Stimulated activated CD8-positive, alpha-beta memory T cell treated with anti-CD3 and anti-CD28 coated beads, Interleukin-7, amount 100 ng/mL, for 1 hour (primary cell): ENCODE data around the gene RIOK3.
A peak's percentile ranks its signal among the peaks of the same experiment; 100 is the strongest.
"Not testable (repeated sequence)": the region's sequence is repeated elsewhere in the genome, so short reads cannot be mapped to it uniquely, and the experiment has no call there.

Source experiments
- DNase-seq, 2 donors: peaks; one replicate each; pipeline ENCODE4 v3.0.0-alpha.2; 2020; ENCODE audit warnings: low read depth in 2 of 2

Gene RIOK3, protein sequence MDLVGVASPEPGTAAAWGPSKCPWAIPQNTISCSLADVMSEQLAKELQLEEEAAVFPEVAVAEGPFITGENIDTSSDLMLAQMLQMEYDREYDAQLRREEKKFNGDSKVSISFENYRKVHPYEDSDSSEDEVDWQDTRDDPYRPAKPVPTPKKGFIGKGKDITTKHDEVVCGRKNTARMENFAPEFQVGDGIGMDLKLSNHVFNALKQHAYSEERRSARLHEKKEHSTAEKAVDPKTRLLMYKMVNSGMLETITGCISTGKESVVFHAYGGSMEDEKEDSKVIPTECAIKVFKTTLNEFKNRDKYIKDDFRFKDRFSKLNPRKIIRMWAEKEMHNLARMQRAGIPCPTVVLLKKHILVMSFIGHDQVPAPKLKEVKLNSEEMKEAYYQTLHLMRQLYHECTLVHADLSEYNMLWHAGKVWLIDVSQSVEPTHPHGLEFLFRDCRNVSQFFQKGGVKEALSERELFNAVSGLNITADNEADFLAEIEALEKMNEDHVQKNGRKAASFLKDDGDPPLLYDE

GRCh38 chr18:23452728-23453679, at the start of gene RIOK3:
Gene RIOK3 (plus strand): TSS chr18:23453287. CDS start chr18:23453440, 153 bp downstream.
- peak; percentile 81 to 82 for DNase-seq

- no peak for DNase-seq
Observed at GRCh38 chr18:23403310-23403709, 49.8 kb upstream of the RIOK3 start.

DNA sequence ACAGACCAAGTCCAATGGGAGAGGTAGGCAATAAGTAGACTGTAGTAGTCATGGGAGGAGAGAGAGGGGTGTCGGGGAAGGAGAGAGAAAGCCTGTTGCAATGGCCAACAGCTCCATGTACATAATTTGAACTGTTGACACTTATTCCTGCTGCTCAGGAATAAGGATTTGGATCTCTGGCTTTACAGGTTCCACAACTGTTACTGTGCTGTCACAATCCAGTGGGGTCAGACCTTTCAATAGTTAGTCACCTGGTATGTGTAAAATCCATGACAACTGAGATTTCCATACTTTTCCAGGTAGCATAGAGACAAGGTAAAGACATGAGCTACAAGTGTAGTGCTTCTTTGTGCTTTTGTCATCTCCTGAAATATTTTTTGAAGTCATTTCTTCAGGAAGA, 47.5 kb upstream of the RIOK3 start:
- no peak for DNase-seq

GRCh38 chr18:23406271-23406787, 46.8 kb upstream of the RIOK3 start:
- DNase-seq, result no peak

DNA sequence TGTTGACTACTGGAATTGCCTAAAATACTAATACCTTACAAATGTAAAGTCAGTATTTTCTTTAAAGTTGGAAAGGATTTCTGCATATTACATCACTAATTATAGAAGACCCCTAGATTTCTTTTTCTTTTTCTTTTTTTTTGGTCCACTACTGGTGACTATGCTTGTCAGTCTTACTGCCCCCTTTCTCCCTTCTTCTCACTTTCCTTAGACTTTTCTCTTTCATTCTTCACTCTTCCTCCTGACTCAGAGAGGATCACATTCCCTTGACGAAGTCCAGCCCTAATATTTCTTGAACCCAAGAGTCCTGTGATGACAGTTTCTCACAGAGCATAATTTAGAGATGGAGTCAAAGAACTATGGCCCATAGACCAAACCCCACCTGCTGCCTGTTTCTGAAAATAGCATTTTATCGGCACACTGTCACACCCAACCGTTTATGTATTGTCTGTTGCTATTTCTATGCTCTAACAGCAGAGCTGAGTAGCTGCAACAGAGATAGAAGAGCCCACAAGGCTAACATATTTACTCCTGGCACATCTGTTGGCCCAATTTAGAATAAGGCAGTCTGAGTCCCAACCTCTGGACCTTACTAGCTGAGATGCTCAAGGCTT, 40.6 kb upstream of the RIOK3 start:
- no peak for DNase-seq

DNA sequence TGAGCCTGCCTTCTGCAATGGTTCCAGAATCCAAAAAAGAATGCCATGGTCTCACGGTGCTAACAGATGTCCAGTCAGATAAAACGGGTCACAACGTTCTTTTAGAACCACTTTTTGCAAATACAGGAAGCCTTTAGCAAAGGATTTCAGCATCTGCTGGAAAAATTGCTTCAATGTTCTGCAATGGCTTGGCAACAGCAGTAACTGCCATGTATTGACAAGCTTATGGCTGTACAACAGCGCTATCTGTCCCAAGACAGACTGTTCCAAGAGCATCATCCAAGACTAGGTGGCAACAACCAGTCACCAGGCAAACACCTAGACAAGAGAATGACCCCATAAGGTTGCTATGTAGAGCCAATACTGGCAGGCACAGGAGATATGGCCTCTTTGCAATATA, 37.6 kb upstream of the RIOK3 start:
- no peak for DNase-seq

DNA sequence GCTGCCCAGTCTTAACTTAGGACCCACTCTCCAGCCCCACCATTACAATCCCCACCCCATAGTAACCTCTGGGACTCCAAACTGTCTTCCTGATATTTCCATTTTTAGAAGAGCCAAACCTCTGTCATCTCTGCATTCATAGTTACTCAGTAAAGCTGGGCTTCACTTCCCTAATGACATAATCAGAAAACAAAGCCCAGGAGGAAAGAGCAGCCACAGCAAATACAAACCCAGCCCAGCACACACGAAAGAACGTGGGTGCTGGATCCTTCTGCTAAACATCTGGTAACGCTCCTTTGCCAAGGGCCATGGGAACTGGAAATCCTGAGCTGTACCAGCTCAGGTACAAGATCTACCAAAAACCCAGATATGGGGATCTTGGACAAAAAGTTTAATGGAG, 36.8 kb upstream of the RIOK3 start:
- DNase-seq, result no peak

GRCh38 chr18:23421277-23421676, 31.8 kb upstream of the RIOK3 start:
- DNase-seq, result no peak

GRCh38 chr18:23422751-23423418, 30.2 kb upstream of the RIOK3 start:
- DNase-seq, result peak in 1 of 2 donors; percentile 3

- no peak for DNase-seq
Observed at GRCh38 chr18:23424616-23425015, 28.5 kb upstream of the RIOK3 start.

GRCh38 chr18:23428821-23429220, 24.3 kb upstream of the RIOK3 start:
- no peak for DNase-seq

DNA sequence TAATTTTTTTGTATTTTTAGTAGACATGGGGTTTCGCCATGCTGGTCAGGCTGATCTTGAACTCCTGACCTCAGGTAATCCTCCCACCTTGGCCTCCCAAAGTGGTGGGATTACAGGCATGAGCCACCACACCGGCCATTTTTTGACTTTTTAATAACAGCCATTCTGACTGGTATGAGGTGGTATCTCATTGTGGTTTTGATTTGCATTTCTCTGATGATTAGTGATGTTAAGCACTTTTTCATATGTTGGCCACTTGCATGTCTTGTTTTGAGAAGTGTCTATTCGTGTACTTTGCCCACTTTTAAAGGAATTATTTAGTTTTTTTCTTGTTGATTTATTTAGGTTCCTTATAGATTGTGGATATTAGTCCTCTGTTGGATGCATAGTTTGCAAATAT, 23.5 kb upstream of the RIOK3 start:
- DNase-seq, result not testable (repeated sequence)

- DNase-seq, result no peak
Observed at GRCh38 chr18:23433360-23433759, 19.7 kb upstream of the RIOK3 start.

- peak; percentile 51 to 57 for DNase-seq
Observed at GRCh38 chr18:23437357-23438045, 15.6 kb upstream of the RIOK3 start.

DNA sequence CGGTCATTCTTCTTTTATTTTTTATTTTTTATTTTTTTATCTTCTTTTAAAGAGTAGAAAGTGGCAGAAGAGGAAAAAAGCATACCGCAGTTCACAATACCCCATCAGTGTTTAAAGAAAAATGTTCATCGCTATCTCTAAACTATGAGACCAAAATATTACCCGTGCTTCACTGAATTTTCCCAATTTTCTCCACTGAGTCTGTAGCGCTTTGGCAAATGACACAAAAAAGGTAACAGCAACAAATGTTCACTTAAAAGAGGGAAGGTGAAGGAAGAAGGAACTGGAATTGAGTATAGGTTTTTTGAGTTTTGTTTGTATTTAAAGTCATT, 15.1 kb upstream of the RIOK3 start:
- no peak for DNase-seq

- no peak for DNase-seq
Observed at GRCh38 chr18:23438608-23439366, 14.3 kb upstream of the RIOK3 start.

DNA sequence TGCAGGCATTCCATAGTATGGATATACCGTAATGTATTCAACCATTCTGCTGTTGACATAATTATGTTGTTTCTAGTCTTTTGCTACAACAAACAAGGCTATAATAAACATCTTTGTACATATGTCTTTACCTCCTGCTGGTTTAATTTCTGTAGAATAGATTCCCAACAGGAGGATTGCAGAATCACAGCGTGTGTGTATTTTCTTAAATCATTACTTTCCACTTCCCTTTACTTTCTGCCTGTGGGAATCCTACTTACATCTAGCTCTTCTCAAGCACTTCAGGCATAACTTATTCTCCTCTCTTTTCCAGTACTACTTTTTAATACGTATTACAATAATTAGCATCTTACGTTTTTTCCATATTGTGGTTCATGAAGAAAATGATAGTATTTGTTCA, 13.0 kb upstream of the RIOK3 start:
- DNase-seq, result no peak

GRCh38 chr18:23442958-23443357, 10.1 kb upstream of the RIOK3 start:
- DNase-seq, result no peak

DNA sequence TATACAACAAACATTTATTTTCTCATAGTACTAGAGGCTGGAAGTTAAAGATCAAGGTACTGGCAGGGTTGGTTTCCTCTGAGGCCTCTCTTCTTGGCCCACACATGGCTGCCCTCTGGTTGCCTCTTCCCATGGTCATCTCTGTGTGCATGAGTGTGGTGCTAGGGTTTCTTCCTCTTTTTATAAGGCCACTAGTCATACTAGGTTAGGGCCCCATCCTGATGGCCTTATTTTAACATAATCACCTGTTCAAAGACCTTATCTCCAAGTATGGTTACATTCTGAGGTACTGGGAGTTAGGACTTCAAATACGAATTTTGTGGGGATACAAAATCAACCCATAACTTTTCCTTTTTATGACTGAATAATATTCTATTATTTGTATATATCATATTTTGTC, 4.8 kb upstream of the RIOK3 start:
- DNase-seq, result no peak

DNA sequence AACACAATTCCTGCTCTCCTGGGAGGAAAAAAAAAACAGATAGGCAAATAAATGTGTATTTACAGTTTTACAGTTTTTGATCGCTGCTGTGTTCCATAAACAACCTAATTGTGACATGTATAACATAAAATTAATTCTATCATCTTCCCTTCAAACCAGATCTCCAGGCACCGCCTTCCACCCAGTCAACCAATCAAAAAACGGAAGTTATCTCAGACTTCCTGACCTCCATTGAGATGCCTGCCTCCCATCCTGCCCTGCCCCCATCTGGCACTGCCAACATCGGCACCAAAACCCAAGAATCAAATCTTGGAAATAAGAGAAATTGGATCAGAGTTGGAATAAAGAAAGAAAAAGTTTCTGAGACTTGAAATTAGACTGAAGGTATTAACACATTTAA, 3.1 kb upstream of the RIOK3 start:
- no peak for DNase-seq
